ENCODE data around the gene TOMM40L.

TOMM40L gene

DNA sequence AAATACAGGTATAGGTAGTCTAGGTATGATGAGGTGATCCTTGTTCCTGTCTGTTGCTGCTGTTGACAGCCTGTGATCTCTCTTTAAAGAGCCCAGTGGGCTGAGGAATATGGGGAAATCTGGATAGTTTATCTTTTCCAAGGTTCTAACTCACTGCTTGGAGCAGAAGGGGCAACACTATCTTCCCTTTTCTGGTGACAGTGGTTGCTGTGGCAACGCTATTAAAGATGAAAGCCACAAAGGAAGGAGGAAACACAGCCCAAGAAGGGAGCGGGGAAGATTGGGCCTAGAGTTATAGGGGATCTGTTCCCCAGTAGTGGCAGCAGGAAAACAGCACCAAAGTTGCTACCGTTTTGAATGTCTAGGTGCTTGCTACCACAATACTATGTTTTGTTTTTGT, 41.5 kb downstream of the TOMM40L start:
- no peaks in the 10 kb centered on the region for H3K9me3 ChIP-seq (ENCODE audit: insufficient read depth, low read length)
- peaks cover 2% of the 10 kb centered on the region for H3K4me1 ChIP-seq (ENCODE audit: insufficient read depth, insufficient read length)
- no peak for DNase-seq (ENCODE audit: low read depth, low spot score)
- no peaks in the 10 kb centered on the region for H3K36me3 ChIP-seq (ENCODE audit: insufficient read depth, insufficient read length, low read length)
- no peak overlapping the region for H3K9ac ChIP-seq (ENCODE audit: insufficient read length, low read depth)
- H3K27me3 ChIP-seq (ENCODE audit: insufficient read depth, insufficient read length): no peaks in the 10 kb centered on the region
- TF ChIP-seq YY1 (IDR thresholded peaks at IDR 0.05; ENCODE audit: insufficient read depth, insufficient read length): no peak
- no peak for TF ChIP-seq SUZ12 (IDR thresholded peaks at IDR 0.05; ENCODE audit: extremely low read depth, insufficient read depth, insufficient read length)
- no peak for TF ChIP-seq ZNF274 (IDR thresholded peaks at IDR 0.05; ENCODE audit: low read depth, low read length)
- no peak overlapping the region for H3K4me3 ChIP-seq (ENCODE audit: insufficient read length, low read depth)

DNA sequence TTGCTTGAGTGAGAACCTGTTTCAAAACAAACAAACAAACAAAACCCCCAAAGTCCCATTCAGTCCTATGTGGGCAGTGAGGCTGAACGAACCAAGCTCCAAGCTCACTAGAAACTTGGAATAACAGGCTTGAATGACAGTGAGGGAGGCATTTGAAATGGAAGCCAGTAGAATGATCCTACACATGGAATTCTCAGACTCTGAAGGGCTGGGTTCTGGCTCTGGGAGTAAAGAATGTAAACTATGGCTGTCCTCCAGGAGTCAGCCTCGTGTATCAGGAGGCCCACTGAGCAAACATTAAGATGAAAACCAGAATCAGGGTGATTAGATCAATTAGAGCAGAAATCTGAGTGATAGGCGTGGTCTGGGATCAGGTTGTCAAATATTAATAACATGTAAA, 47.5 kb downstream of the TOMM40L start:
- H3K36me3 ChIP-seq (ENCODE audit: insufficient read depth, insufficient read length, low read length): no peaks in the 10 kb centered on the region
- no peak overlapping the region for H3K9ac ChIP-seq (ENCODE audit: insufficient read length, low read depth)
- no peak for TF ChIP-seq YY1 (IDR thresholded peaks at IDR 0.05; ENCODE audit: insufficient read depth, insufficient read length)
- no peak for TF ChIP-seq ZNF274 (IDR thresholded peaks at IDR 0.05; ENCODE audit: low read depth, low read length)
- no peak for TF ChIP-seq SUZ12 (IDR thresholded peaks at IDR 0.05; ENCODE audit: extremely low read depth, insufficient read depth, insufficient read length)
- peaks cover 3% of the 10 kb centered on the region for H3K4me1 ChIP-seq (ENCODE audit: insufficient read depth, insufficient read length)
- DNase-seq (ENCODE audit: low read depth, low spot score): no peak
- H3K27me3 ChIP-seq (ENCODE audit: insufficient read depth, insufficient read length): no peaks in the 10 kb centered on the region
- H3K9me3 ChIP-seq (ENCODE audit: insufficient read depth, low read length): no peaks in the 10 kb centered on the region
- H3K4me3 ChIP-seq (ENCODE audit: insufficient read length, low read depth): no peak overlapping the region

DNA sequence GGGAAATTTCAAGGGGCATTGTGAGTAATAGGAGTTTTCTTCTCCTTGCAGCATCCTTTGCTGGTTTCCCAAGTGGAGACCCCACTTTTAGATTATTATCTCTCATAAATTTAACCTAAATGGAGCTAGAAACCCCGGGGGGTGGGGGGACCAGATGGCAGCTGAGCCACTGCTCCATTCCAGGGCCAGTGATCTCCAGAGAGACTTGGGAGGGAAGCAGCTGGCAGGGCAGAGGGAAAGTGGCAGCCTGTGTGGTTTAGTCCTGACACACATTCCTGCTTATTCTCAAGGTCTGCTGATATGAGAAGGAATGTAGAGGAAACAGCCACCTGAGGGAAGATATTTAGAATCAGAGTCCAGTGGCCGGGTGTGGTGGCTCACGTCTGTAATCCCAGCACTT, 49.0 kb downstream of the TOMM40L start:
- Histone ChIP-seq H3K4me3 (ENCODE audit: insufficient read length, low read depth) (no peak overlapping the region), H3K9ac (ENCODE audit: insufficient read length, low read depth) (no peak overlapping the region), H3K9me3 (ENCODE audit: insufficient read depth, low read length) (no peaks in the 10 kb centered on the region), H3K4me1 (ENCODE audit: insufficient read depth, insufficient read length) (peaks cover 3% of the 10 kb centered on the region), H3K36me3 (ENCODE audit: insufficient read depth, insufficient read length, low read length) (no peaks in the 10 kb centered on the region), H3K27me3 (ENCODE audit: insufficient read depth, insufficient read length) (no peaks in the 10 kb centered on the region)
- TF ChIP-seq SUZ12 (IDR thresholded peaks at IDR 0.05; ENCODE audit: extremely low read depth, insufficient read depth, insufficient read length) (no peak), ZNF274 (IDR thresholded peaks at IDR 0.05; ENCODE audit: low read depth, low read length) (no peak), YY1 (IDR thresholded peaks at IDR 0.05; ENCODE audit: insufficient read depth, insufficient read length) (no peak)
- DNase-seq (ENCODE audit: low read depth, low spot score): no peak
